ENCODE data around the gene PRODH2. TPM values are rescaled to one million over a fixed set of nuclear protein-coding genes. Genes with fewer than 3 reads are reported as not detected.

PRODH2 gene
- not detected in 2 replicates for total RNA-seq

GRCh38 chr19:35812220-35813042, at the start of gene PRODH2:
Gene PRODH2 (minus strand): TSS chr19:35812845. CDS start chr19:35812805, 40 bp downstream.
- no peak for DNase-seq (ENCODE audit: low read depth in 2 of 2)

DNA sequence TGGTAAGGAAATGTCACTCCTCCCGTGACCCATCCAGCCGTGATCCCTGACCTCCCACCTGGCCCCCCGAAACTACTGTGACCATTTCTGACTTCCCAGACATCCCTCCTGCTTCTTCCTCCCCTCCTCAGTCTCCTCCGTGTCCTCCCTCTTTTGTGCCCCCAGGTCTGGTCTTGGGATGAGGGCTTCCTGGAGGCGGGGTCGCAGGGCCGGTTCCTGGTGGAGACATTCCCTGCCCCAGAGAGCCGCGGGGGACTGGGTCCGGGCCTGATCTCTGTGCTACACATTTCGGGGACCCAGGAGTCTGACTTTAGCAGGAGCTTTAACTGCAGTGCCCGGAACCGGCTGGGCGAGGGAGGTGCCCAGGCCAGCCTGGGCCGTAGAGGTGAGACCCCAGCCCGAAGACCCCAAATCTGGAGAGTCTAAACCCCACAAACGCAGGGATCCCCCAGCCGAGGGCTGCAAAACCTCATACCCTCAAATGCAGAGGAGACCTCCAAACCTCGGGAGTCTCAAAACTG, 49.1 kb upstream of the PRODH2 start:
- no peak for DNase-seq (ENCODE audit: low read depth in 2 of 2)

DNA sequence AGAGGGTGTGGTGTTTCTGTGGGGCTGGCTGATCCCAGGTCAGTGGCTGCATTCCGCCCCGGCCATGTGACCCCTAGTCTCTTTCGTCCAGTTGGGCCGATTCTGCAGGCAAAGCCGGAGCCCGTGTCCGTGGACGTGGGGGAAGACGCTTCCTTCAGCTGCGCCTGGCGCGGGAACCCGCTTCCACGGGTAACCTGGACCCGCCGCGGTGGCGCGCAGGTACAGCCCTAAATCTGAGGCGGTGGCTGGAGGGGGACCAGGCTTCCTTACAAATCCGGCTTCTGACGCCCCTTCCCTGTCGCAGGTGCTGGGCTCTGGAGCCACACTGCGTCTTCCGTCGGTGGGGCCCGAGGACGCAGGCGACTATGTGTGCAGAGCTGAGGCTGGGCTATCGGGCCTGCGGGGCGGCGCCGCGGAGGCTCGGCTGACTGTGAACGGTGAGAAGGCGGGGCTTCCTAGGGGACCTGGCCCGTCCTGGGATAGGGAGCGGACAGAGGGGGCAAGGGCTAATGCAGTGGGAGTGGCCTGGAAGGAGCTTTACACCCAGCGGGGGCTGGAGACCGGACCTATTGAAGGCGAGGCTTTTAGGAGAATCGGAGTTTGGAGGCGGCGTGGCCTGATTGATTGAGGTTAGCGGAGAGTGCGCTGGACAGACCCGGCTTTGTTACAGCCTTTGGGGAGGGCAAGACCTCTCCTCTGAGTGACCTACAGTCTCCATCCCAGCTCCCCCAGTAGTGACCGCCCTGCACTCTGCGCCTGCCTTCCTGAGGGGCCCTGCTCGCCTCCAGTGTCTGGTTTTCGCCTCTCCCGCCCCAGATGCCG, 48.4 kb upstream of the PRODH2 start:
- DNase-seq (ENCODE audit: low read depth in 2 of 2), result no peak

GRCh38 chr19:35860436-35860817, 47.8 kb upstream of the PRODH2 start:
- no peak for DNase-seq (ENCODE audit: low read depth in 2 of 2)

DNA sequence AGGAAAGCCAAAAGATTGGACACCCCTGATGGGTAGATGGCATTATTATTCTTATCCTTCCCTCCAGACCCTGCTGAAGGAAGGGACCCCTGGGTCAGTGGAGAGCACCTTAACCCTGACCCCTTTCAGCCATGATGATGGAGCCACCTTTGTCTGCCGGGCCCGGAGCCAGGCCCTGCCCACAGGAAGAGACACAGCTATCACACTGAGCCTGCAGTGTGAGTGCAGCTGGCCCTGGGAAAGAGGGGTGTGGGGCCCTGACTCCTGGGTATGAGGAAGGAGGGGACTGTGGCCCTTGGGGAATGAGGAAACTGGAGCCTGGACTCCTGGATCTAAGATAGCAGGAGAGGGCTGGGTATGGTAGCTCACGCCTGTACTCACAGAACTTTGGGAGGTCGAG, 46.8 kb upstream of the PRODH2 start:
- DNase-seq (ENCODE audit: low read depth in 2 of 2), result no peak

- no peak for DNase-seq (ENCODE audit: low read depth in 2 of 2)
These were observed 45.7 kb upstream of the PRODH2 start for GRCh38 chr19:35858311-35858710.

GRCh38 chr19:35856546-35857149, 44.0 kb upstream of the PRODH2 start, which contains the start of gene KIRREL2:
Gene KIRREL2 (plus strand): TSS chr19:35856911. CDS start chr19:35857120, 209 bp downstream.
- no peak for DNase-seq (ENCODE audit: low read depth in 2 of 2)

DNA sequence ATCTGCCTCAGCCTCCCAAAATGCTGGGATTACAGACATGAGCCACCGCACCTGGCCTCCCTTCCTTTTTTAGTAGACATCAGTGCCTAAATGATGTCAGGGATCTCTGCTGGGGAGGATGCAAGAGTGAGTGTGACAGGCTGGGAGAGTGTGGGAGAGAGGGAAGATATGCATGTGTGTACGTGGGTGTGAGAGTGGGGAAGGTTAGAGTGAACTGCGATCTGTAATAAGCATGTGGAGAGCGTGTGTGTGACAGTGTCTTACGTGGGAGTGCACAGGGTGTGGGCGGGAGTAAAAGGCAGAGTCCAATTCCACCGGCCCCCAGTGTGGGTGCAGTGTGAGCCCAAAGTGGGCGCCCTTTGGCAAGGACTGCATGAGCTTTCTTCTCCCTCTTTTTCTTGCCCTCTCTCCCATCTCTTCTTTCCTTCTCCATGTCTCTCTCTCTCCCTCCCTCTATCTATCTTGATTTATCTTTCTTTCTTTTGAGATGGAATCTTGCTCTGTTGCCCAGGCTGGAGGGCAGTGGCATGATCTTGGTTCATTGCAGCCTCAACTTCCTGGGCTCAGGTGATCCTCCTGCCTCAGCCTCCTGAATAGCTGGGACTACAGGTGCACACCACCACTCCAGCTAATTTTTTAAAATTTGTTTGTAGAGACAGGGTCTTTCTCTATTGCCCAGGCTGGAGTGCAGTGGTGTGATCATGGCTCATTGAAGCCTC, 40.6 kb upstream of the PRODH2 start:
- no peak for DNase-seq (ENCODE audit: low read depth in 2 of 2)

DNA sequence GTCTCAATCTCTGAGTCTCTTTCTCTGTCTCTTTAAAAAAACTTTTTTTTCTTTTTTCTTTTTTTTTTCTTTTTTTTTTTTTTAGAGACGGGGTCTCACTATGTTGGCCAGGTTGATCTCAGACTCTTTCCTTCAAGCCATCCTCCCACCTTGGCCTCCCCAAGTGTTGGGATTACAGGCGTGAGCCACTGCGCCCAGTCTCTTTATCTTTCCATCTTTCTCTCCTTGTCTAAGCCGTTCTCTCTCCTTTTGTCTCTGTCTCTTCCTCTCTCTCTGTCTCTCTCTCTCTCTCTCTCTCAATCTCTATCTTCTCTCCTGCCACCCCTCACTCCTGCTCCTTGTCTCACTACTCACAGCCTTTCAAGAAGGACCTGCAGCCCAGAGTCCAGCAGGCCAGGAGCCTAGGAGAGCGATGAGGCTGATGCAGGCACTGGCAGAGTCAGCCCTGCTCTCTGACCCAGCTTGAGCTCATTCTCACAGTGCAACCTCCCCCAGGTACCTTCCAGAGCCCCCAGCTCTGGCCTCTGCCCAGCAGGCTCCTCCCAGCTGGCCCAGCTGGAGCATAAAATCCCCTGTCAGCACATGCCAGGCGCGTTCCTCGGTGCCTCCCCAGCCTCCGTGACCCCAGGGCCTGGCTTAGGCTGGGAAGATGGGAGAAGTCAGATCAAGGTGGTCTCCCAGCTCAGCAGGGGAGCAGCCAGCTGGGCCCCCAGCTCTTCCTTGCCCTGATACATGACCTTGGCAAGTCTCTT, 39.6 kb upstream of the PRODH2 start, which contains the start of gene NPHS1:
Gene NPHS1 (minus strand): TSS at position 476 of the 752 bp plus-strand sequence. CDS start 667 bp downstream, outside the sequence.
- no peak for DNase-seq (ENCODE audit: low read depth in 2 of 2)

- DNase-seq (ENCODE audit: low read depth in 2 of 2), result no peak
These were observed 38.8 kb upstream of the PRODH2 start for GRCh38 chr19:35851213-35852028.

DNA sequence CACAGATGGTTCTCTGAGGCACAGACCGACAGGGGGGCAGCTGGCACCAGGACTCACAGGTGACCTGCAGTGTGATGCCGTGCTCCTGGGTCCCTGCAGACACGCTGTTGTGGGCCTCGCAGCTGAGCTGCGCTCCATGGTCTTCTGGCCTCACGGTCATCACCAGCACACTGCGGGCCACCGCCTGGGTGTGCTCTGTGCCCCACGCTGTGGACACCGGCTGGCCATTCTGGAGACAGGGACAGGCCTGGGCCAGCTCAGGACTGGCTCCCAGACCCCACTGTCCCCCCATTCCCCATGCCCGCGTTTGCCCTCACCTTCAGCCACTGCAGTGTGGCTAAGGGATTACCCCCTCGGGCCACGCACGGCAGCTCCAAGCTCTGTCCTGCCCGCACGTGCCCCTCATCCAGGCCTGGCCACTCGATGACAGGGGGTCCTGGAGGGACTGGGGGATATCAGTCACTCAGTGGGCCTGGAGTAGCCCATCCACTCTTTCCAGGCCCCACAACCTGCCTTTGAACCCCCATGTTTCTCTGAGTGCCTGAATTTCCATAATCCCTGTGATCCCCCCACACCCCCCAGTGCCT, 36.4 kb upstream of the PRODH2 start:
- DNase-seq (ENCODE audit: low read depth in 2 of 2), result no peak

- no peak for DNase-seq (ENCODE audit: low read depth in 2 of 2)
These were observed 35.8 kb upstream of the PRODH2 start for GRCh38 chr19:35848486-35848885.

DNA sequence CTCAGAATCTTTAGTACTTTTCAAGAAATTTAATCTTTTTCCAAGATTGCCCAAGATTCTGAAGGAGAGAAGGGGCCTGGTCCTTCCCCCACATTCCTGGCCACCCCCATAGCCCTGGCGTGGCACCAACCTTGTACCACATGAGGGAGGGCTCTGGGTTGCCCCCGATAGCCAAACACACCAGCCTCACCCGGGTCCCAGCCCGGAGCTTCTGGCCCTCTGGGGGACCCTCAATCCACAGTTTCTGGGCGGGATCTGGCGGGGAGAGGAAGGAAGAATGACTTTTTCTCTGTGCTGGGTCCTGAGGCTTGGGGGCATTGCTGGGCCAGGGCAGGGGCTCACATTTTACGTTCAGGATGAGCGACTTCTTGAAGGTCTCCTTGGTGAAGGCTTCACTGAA, 35.3 kb upstream of the PRODH2 start:
- DNase-seq (ENCODE audit: low read depth in 2 of 2), result no peak

DNA sequence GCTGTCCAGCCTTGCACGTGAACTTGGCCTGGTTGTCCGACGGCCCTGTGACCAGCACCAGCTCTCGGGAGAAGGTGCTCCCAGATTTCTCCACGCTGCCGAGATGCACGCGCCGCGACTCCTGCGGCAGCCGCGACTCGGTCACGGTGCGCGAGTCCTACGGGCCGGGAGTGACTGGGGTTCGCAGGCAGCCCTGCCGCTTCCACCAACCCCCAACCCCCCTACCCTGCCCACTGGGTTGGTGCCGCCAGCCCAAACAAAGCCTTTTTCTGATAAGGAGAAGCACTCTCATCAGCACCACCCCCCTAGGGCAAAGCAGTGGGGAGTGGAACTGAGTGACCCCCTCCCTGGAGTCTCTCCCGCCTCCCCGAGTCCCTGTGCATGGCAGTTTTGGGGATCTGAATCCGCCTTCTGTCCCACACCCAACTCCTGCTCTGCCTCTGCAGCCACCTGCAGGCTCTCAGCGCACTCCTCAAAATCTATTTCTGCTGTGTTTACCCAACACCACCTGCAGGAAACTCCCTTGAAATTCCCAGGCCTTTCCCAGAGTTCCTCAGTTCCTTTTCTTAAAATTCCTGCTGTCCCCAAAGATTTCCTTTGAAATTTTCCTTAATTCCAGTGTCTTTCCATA, 33.5 kb upstream of the PRODH2 start:
- DNase-seq (ENCODE audit: low read depth in 2 of 2), result no peak

- no peak for DNase-seq (ENCODE audit: low read depth in 2 of 2)
These were observed 32.8 kb upstream of the PRODH2 start for GRCh38 chr19:35845215-35846037.

- no peak for DNase-seq (ENCODE audit: low read depth in 2 of 2)
These were observed 32.0 kb upstream of the PRODH2 start for GRCh38 chr19:35844482-35845214.

Data from dermis microvascular lymphatic vessel endothelial cell (primary cell).